Measurements from ENCODE around the gene CEP78. TPM values are rescaled to one million over a fixed set of nuclear protein-coding genes. Genes with fewer than 3 reads are reported as not detected.

Gene CEP78
- total and polyA plus RNA-seq, 2 donors, result 22.8 to 30.4 TPM

GRCh38 chr9:78288214-78288892, 52.5 kb downstream of the CEP78 start:
- Histone ChIP-seq H3K4me3 (ENCODE audit: low read length in 2 of 2) (no peak overlapping the region), H3K4me1 (ENCODE audit: control insufficient read depth in 2 of 2, insufficient read depth in 2 of 2, low read length in 2 of 2) (peaks cover 2 to 5% of the 10 kb centered on the region in 2 donors), H3K27me3 (ENCODE audit: control insufficient read depth in 2 of 2, insufficient read depth in 1 of 2, low read length in 1 of 2) (no peaks in the 10 kb centered on the region), H3K36me3 (ENCODE audit: control insufficient read depth in 2 of 2, insufficient read depth in 2 of 2, low read length in 1 of 2) (no peaks in the 10 kb centered on the region), H3K27ac (ENCODE audit: low read depth in 1 of 2, low read length in 1 of 2) (peak overlapping the region; percentile 2 to 5), H3K9me3 (ENCODE audit: control insufficient read depth in 2 of 2, insufficient read depth in 1 of 2, low read length in 1 of 2) (peaks cover 0 to 2% of the 10 kb centered on the region in 2 donors)
- 89% methylated on average over 8 of the region's 8 CpGs for WGBS
- DNase-seq (ENCODE audit: low read depth in 6 of 9, low spot score in 9 of 9), result no peak

GRCh38 chr9:78289474-78289873, 53.6 kb downstream of the CEP78 start:
- peaks cover 2 to 5% of the 10 kb centered on the region in 2 donors for H3K4me1 ChIP-seq (ENCODE audit: control insufficient read depth in 2 of 2, insufficient read depth in 2 of 2, low read length in 2 of 2)
- no peaks in the 10 kb centered on the region for H3K27me3 ChIP-seq (ENCODE audit: control insufficient read depth in 2 of 2, insufficient read depth in 1 of 2, low read length in 1 of 2)
- H3K36me3 ChIP-seq (ENCODE audit: control insufficient read depth in 2 of 2, insufficient read depth in 2 of 2, low read length in 1 of 2), result no peaks in the 10 kb centered on the region
- no peak for DNase-seq (ENCODE audit: low read depth in 6 of 9, low spot score in 9 of 9)
- H3K27ac ChIP-seq (ENCODE audit: low read depth in 1 of 2, low read length in 1 of 2), result no peak overlapping the region
- H3K9me3 ChIP-seq (ENCODE audit: control insufficient read depth in 2 of 2, insufficient read depth in 1 of 2, low read length in 1 of 2), result peaks cover 0 to under 1% of the 10 kb centered on the region in 2 donors
- 98% methylated on average over 1 of the region's 1 CpG for WGBS
- no peak overlapping the region for H3K4me3 ChIP-seq (ENCODE audit: low read length in 2 of 2)

- 92% methylated on average over 8 of the region's 8 CpGs for WGBS
- Histone ChIP-seq H3K27me3 (ENCODE audit: control insufficient read depth in 2 of 2, insufficient read depth in 1 of 2, low read length in 1 of 2) (peaks cover 0 to 5% of the 10 kb centered on the region in 2 donors), H3K36me3 (ENCODE audit: control insufficient read depth in 2 of 2, insufficient read depth in 2 of 2, low read length in 1 of 2) (no peaks in the 10 kb centered on the region), H3K27ac (ENCODE audit: low read depth in 1 of 2, low read length in 1 of 2) (no peak overlapping the region), H3K4me3 (ENCODE audit: low read length in 2 of 2) (no peak overlapping the region), H3K9me3 (ENCODE audit: control insufficient read depth in 2 of 2, insufficient read depth in 1 of 2, low read length in 1 of 2) (no peaks in the 10 kb centered on the region), H3K4me1 (ENCODE audit: control insufficient read depth in 2 of 2, insufficient read depth in 2 of 2, low read length in 2 of 2) (peaks cover 6 to 9% of the 10 kb centered on the region in 2 donors)
- DNase-seq (ENCODE audit: low read depth in 6 of 9, low spot score in 9 of 9), result no peak
These were observed 55.5 kb downstream of the CEP78 start for GRCh38 chr9:78291240-78291925.

- Histone ChIP-seq H3K27me3 (ENCODE audit: control insufficient read depth in 2 of 2, insufficient read depth in 1 of 2, low read length in 1 of 2) (peaks cover 0 to 11% of the 10 kb centered on the region in 2 donors), H3K9me3 (ENCODE audit: control insufficient read depth in 2 of 2, insufficient read depth in 1 of 2, low read length in 1 of 2) (peaks cover 0 to 5% of the 10 kb centered on the region in 2 donors), H3K27ac (ENCODE audit: low read depth in 1 of 2, low read length in 1 of 2) (no peak overlapping the region), H3K36me3 (ENCODE audit: control insufficient read depth in 2 of 2, insufficient read depth in 2 of 2, low read length in 1 of 2) (no peaks in the 10 kb centered on the region), H3K4me1 (ENCODE audit: control insufficient read depth in 2 of 2, insufficient read depth in 2 of 2, low read length in 2 of 2) (peaks cover 7 to 13% of the 10 kb centered on the region in 2 donors), H3K4me3 (ENCODE audit: low read length in 2 of 2) (no peak overlapping the region)
- no peak for DNase-seq (ENCODE audit: low read depth in 6 of 9, low spot score in 9 of 9)
- 76% methylated on average over 6 of the region's 6 CpGs for WGBS
These were observed 56.2 kb downstream of the CEP78 start for GRCh38 chr9:78292026-78292425.

GRCh38 chr9:78292716-78293497, 57.0 kb downstream of the CEP78 start:
- H3K27me3 ChIP-seq (ENCODE audit: control insufficient read depth in 2 of 2, insufficient read depth in 1 of 2, low read length in 1 of 2), result peaks cover 0 to 20% of the 10 kb centered on the region in 2 donors
- H3K4me3 ChIP-seq (ENCODE audit: low read length in 2 of 2), result no peak overlapping the region
- no peak overlapping the region for H3K27ac ChIP-seq (ENCODE audit: low read depth in 1 of 2, low read length in 1 of 2)
- peaks cover 0 to 5% of the 10 kb centered on the region in 2 donors for H3K9me3 ChIP-seq (ENCODE audit: control insufficient read depth in 2 of 2, insufficient read depth in 1 of 2, low read length in 1 of 2)
- H3K4me1 ChIP-seq (ENCODE audit: control insufficient read depth in 2 of 2, insufficient read depth in 2 of 2, low read length in 2 of 2), result peaks cover 12 to 18% of the 10 kb centered on the region in 2 donors
- peak in 1 of 9 donors; percentile 46 for DNase-seq (ENCODE audit: low read depth in 6 of 9, low spot score in 9 of 9)
- 86% methylated on average over 9 of the region's 9 CpGs for WGBS
- no peaks in the 10 kb centered on the region for H3K36me3 ChIP-seq (ENCODE audit: control insufficient read depth in 2 of 2, insufficient read depth in 2 of 2, low read length in 1 of 2)

- Histone ChIP-seq H3K27me3 (ENCODE audit: control insufficient read depth in 2 of 2, insufficient read depth in 1 of 2, low read length in 1 of 2) (peaks cover 0 to 22% of the 10 kb centered on the region in 2 donors), H3K9me3 (ENCODE audit: control insufficient read depth in 2 of 2, insufficient read depth in 1 of 2, low read length in 1 of 2) (peaks cover 0 to 5% of the 10 kb centered on the region in 2 donors), H3K36me3 (ENCODE audit: control insufficient read depth in 2 of 2, insufficient read depth in 2 of 2, low read length in 1 of 2) (no peaks in the 10 kb centered on the region), H3K4me3 (ENCODE audit: low read length in 2 of 2) (no peak overlapping the region), H3K4me1 (ENCODE audit: control insufficient read depth in 2 of 2, insufficient read depth in 2 of 2, low read length in 2 of 2) (peaks cover 12 to 21% of the 10 kb centered on the region in 2 donors), H3K27ac (ENCODE audit: low read depth in 1 of 2, low read length in 1 of 2) (no peak overlapping the region)
- DNase-seq (ENCODE audit: low read depth in 6 of 9, low spot score in 9 of 9), result no peak
- 94% methylated on average over 5 of the region's 5 CpGs for WGBS
These were observed 58.7 kb downstream of the CEP78 start for GRCh38 chr9:78294290-78295176.

GRCh38 chr9:78295177-78295575, 59.3 kb downstream of the CEP78 start:
- no peak for DNase-seq (ENCODE audit: low read depth in 6 of 9, low spot score in 9 of 9)

GRCh38 chr9:78295731-78296130, 59.9 kb downstream of the CEP78 start:
- Histone ChIP-seq H3K9me3 (ENCODE audit: control insufficient read depth in 2 of 2, insufficient read depth in 1 of 2, low read length in 1 of 2) (peaks cover 0 to 5% of the 10 kb centered on the region in 2 donors), H3K27ac (ENCODE audit: low read depth in 1 of 2, low read length in 1 of 2) (peak overlapping the region in 1 of 2 donors; percentile 8), H3K36me3 (ENCODE audit: control insufficient read depth in 2 of 2, insufficient read depth in 2 of 2, low read length in 1 of 2) (no peaks in the 10 kb centered on the region), H3K27me3 (ENCODE audit: control insufficient read depth in 2 of 2, insufficient read depth in 1 of 2, low read length in 1 of 2) (peaks cover 0 to 22% of the 10 kb centered on the region in 2 donors), H3K4me1 (ENCODE audit: control insufficient read depth in 2 of 2, insufficient read depth in 2 of 2, low read length in 2 of 2) (peaks cover 12 to 21% of the 10 kb centered on the region in 2 donors), H3K4me3 (ENCODE audit: low read length in 2 of 2) (no peak overlapping the region)
- DNase-seq (ENCODE audit: low read depth in 6 of 9, low spot score in 9 of 9), result no peak
- WGBS, result 85% methylated on average over 6 of the region's 6 CpGs

More at GRCh38 chr9:78295177-78295575, 59.3 kb downstream of the CEP78 start:
- WGBS, result 97% methylated on average over 3 of the region's 3 CpGs
- Histone ChIP-seq H3K27ac (ENCODE audit: low read depth in 1 of 2, low read length in 1 of 2) (no peak overlapping the region), H3K4me3 (ENCODE audit: low read length in 2 of 2) (no peak overlapping the region), H3K9me3 (ENCODE audit: control insufficient read depth in 2 of 2, insufficient read depth in 1 of 2, low read length in 1 of 2) (peaks cover 0 to 5% of the 10 kb centered on the region in 2 donors), H3K36me3 (ENCODE audit: control insufficient read depth in 2 of 2, insufficient read depth in 2 of 2, low read length in 1 of 2) (no peaks in the 10 kb centered on the region), H3K4me1 (ENCODE audit: control insufficient read depth in 2 of 2, insufficient read depth in 2 of 2, low read length in 2 of 2) (peaks cover 12 to 21% of the 10 kb centered on the region in 2 donors), H3K27me3 (ENCODE audit: control insufficient read depth in 2 of 2, insufficient read depth in 1 of 2, low read length in 1 of 2) (peaks cover 0 to 22% of the 10 kb centered on the region in 2 donors)

Measured in thymus (tissue), 11 donors.